ENCODE measurements around the gene CLMP.

Gene CLMP

DNA sequence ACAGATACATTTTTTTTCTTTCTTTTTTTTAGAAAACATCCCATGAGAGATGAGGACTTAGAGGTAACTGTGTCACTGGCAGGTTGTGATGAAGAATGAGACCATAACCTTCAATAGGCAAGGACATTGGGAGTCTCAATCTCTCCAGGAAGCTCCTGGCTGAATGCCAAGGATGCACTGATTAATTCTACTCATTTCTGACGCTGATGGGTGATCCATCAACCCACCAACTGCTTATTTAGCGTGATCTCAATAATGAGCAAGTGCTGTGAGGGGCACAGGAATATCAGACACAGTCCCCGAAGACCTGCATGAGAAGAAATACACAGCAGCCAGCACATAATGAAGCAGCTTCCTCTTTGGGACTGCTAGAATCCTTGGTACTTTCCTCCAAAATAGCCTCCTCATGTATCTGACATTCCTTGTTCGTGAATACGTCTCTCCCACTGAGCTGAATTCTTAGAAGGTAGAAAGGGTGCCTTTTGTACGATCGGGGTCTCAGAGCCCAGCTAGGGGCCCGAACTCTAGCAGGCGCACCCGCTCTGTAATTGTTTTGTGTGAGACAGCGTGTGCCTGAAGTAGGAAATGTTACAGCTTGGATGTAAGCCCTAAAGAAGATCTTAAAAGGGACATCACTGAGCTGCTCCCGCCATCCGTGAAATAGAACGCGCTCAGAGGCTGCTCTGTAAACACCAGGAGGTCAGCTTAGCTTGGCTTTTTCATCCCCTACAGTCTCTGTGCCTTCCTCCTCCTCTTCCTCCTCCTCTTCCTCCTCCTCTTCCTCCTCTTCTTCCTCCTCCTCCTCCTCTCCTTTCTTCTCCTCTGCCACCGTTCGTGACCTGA, 7.2 kb downstream of the CLMP start:
- no peak for DNase-seq

DNA sequence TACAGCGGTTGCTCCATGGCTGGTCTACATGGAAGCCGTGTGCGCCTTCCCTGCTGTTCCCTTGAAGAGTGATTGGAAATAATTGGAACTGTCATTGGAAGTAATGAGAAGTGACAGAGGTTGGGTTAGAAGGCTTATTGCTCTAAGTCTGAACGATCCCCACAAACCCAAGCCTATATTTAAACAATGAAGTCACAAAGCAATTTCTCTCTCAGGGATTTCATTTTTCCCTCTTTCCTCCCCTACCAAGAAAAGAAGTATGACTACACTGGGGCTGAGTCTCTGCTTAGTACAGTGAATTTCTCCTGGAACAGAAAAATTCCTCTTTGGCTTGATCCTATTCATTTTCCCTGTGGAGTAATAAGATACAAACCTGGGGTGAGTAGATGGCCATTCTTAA, 7.8 kb downstream of the CLMP start:
- no peak for DNase-seq

DNA sequence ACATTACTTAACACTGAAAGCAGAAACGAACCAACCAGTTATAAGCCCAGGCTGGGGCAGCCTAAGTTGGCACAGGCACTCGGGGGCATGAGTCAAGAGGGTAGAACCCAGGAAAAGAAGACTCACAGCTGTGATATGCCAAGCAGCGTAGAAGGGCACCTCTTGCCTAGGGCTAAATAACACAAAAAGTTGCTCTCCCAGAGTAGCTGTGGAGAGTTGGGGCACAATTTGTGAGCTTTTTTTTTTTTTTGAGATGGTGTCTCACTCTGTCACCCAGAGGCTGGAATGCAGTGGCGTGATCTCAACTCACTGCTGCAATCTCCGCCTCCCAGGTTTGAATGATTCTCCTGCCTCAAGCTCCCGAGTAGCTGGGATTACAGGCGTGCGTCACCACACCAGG, 8.8 kb downstream of the CLMP start:
- DNase-seq, result no peak

DNA sequence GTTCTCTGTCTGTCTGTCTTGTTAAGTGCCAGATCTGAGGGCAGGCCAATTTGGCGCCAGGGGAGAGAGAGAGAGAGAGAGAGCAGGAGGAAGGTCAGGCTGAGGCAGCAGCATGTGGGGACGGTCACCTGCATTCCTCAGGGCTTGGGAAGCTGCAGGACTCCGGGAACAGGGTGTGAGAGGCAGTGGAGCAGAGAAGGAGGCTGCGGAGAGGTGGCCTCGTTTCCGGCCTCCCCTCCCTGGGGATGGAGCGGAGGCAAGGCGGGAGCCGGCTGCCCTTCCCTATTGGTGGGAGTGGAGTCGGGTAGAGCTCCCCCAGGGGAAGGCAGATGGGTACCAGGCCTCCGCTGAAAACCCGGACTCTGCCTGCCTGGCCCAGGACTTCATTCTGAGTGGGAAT, 9.7 kb downstream of the CLMP start:
- no peak for DNase-seq

DNA sequence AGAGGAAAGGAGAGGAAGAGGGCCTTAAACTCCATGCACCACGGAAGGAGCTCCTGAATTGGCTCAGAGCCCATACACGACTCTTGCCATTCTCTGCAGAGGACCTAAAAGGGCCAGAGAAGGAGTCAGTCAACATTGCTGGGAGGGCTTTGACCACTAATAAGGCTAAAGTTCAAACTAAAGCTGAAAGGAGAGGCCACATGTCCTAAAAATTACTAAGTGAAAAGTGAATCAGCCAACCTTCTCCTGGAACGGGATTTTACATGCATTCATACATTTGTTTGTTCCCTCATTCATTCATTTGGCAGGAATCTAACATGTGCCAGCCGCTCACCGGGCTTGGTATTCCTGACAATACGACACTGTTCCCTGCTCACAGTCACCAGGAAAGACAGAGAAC, 10.5 kb downstream of the CLMP start:
- no peak for DNase-seq

DNA sequence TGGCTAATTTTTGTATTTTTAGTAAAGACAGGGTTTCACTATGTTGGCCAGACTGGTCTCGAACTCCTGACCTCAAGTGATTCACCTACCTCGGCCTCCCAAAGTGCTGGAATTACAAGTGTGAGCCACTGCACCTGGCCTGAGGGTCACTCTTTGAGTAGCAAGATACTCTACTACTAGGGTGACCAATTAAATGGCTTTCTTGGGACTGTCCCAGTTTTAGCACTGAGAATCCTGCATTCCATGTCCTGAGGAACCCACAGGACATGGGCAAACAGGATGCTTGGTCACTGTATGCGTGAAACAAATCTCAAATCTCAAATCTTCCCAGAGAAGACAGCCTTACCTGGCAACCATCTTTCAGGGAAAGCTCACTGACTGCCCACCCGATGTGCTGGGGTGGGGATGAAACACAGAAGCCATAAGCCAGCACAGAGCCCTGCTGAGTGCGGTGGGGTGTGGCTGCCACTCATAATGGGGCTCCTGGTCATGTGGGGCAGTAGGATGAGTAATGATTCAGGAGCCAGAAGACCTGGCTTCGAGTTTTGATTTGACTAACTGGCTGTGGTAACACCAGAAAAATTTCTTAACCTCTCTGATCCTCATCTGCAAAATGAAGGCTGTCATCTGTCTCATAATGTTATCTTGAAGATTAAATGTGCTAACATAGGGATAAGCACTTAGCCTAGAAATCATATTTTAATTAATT, 11.5 kb downstream of the CLMP start:
- no peak for DNase-seq

DNA sequence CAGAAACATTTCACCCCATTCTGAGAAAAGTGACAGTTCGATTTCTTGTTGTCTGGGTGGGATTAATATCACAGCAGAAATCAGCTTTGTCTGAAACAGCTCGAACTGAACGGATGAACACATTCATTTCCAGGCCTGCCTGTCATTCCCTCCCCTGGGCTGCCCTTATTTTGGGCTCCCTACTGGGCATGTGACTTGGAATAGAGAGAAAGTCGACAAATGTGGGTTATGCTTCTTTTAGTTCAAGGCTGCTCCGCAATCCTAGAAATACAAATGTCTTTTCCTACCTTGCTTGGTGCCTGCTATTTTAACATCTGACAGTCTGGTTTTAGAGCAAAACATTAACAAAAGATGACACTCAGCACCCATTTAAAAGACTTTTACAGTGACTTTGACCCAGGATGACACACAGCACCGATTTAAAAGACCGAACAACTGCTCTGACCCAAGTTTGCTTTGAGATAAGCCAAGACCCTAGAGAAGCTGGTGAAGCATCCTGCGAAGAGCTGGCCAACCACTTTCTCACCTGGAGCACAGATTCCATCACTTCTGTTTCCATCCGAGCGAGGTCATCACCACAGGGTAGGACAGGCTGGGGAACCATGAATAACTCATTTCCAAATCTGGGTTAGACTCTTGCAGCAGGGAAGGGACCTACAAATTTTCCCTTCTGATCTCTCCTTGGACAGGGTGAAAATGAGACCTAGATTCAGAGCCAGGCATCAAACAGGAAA, 13.1 kb downstream of the CLMP start:
- DNase-seq, result no peak

DNA sequence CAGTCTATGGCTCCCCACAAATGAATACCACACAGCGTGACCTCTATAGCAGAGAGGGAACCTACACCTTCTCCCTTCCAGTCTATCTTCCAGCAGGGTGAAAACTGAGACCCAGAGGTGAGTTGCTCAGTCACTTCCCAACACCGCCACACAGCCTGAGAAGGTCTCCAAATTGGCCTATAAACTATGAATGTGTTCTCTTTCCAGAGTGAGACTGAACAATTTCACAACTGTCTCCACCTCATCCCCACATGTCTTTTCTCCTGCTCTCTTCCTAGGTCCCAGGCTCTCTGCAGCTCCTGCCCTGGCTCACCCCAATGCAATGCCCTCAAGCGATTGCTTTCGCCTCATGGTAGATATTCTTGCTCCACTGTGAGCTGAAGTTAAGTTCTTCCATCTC, 14.0 kb downstream of the CLMP start:
- no peak for DNase-seq

DNA sequence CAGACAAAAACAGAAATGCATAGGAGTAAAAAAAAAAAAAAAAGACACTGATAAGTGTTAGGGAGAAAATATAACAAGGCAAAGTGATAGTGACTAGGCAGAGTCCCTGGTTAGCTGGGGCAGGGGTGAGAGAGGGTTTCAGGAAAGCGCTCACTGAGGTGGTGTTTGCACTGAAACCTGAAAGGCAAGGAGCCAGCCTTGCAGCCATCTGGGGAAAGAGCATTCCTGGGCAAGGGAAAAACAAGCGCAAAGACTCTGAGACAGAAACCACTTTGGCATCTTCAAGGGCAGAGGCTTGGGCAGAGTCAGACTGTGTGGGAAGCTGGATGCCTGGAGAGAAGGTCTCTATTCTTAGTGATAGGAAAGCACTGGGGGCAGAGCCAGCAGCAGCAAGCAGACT, 14.5 kb downstream of the CLMP start:
- DNase-seq, result no peak

DNA sequence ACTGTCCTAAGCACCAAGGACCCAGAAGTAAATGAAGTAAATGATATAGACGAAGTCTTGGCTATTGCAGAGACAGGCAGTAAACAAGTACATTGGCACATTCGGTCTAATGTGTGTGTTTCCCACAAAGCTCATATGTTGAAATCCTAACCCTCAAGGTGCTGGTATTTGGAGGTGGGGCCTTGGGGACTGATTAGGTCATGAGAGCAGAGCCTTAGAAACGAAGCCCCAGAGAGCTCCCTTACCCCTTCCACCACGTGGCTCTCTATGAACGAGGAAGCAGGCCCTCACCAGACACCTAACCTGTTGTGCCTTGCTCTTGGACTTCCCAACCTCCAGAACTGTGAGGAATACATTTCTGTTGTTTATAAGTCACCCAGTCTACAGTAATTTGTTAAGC, 14.9 kb downstream of the CLMP start:
- no peak for DNase-seq

DNA sequence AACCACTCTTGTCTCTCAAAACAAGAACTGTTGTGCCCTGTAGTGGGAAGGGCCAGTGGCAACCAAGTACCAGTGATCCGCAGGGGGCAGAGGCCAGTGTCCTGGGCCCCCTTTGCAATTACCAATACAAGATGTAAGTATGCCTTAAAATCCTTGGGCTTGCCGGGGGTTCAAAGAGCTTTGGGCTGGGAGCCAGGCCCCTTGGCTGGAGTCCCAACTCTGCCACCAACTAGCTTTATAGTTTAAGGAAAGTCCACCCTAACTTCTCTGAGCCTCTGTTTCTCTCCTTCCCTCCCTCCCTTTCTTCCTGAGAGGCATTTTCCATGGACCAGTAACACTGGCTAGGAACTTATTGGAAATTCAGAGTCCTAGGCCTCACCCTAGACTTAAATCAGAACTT, 15.5 kb downstream of the CLMP start:
- DNase-seq, result no peak

DNA sequence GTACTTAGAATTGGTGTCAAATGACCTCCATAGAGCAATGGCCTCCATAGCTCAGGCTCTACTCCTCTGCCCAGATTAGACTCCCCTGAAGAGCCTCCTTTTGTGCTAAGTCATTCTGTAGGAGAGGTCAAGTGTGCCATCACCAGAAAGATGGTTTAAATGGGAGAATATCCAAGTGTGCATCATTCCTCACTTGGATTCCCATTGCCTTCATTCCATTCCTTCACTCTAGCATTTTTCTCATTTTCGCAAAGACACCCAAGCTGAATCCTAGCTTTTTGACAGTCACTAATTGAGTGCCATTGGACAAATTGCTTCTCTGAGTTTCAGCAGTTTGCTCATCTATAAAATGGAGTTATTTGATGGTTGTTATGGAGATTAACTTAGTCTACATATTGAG, 16.9 kb downstream of the CLMP start:
- no peak for DNase-seq

DNA sequence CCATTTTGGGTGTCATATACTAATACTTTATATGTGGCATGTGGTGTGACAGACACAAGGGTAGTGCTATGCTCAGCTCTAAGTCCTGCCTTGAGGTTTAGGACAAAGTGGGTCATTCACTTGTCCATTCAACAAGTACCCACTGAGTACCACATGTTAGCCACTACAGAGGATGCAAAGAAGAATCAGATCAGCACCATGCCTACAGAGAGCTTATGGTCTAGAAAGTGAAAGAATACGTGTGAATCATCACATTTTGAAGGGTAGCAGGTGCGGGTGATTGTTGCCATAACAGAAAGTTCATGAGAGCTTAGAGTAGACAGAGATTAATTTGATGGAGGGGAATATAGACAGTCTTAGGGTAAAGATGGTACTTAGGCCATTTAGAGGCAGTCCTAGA, 18.3 kb downstream of the CLMP start:
- DNase-seq, result no peak

DNA sequence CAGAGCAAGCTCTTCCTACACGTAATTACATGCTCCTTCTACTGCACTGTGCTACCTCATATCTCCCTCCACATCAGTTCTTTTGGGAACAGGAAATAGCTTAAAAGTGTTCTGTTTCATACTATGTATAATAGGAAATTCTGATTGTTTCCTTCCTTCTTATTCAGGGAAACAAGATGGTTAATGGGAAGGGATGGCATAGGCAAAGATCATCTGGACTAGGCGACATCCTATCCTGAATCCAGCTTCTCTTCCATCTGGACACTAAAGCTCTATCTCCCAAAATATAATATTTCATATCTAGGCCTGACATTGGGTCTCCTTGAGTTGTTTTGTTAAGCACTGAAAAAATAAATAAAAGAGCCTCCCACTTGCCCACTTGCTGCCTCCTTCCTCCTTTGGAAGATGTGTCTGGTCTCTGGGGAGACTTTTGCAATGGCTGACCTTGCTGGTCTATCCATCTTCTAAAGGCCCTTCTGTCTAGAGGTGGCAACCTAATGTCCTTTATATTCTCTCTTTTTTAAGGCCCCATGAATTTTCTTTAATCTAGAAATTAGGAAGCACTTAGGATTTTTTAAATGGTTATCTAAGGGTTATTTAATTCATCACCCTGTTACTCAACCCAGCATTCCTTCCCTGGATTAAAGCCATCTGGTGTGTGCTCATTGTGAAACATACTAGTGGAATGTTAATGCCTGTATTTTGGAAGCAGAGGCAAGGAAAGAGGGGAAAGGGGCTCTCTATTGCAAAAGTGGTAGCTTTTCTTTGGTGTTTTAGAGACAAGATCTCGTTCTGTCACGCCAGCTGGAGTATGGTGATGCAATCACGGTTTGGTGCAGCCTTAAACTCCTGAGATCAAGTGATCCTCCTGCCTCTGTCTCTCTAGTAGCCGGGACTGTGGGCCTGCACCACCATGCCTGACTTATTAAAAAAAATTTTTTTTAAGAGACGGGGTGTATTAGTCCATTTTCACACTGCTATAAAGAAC, 20.6 kb downstream of the CLMP start:
- no peak for DNase-seq

DNA sequence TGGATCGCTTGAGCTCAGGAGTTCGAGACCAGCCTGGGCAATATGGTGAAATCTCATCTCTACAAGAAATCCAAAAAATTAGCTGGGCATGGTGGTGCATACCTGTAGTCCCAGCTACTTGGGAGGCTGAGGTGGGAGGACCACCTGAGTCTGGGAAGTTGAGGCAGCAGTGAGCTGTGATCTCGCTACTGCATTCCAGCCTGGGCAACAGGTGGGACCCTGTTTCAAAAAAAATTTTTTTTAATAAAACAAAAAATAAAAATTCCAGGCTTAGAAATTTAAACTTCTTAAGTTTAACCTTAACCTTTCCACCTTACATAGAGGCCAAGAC, 21.2 kb downstream of the CLMP start:
- DNase-seq, result no peak

DNA sequence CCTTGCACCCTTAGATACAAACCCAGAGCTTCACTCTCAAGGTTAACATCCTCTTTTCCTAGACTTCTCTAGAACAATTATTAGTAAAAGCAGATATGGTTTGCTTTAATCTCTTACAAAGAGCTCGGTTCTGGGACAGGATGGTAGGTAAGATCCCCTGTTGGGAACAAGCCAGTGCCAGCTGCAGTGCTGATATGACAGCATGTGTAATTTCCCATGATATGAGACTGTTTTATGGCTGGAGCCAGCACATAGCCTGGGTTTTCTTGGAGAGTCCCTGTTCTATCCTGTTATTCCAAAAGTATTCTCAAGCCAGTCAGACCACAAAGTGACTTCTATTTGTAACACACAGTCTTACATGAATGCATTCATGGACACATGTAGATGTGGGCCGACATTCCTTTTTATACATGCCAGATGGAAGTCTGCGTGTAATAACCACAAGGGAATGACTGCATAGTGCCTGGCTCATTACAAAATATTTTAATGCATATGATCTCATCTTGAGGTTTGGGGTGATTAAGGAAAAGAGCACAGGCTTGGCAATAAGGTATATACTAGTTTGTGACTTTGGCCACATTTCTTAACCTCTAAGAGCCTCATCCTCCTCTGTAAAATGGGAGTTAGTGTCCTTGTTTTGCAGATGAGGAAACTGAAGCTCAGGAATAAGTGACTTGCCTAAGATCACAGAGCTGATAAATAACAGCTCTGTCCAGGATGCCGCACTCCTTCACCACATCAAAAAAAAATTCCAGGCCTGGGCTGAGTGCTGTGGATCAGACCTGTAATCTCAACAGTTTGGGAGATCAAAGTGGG, 21.8 kb downstream of the CLMP start:
- no peak for DNase-seq

DNA sequence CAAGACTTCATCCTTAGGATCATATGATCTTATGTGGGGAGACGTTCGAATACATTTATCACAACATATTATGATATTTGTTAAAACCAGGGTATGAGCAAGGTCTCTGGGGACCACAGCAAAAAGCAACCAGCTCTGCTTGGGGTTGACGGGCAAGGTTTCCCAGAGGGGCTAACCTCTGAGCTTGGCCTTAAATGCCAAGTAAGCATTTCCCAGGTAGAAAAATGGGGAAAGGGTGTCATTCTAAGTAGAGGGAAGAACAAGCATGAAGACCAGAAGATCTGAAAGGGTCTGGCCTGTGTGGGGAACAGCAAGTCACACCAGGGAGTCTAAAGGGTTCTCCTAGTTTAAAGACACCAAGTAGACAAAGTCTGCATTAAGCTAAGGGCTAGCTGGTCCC, 24.1 kb downstream of the CLMP start:
- no peak for DNase-seq

DNA sequence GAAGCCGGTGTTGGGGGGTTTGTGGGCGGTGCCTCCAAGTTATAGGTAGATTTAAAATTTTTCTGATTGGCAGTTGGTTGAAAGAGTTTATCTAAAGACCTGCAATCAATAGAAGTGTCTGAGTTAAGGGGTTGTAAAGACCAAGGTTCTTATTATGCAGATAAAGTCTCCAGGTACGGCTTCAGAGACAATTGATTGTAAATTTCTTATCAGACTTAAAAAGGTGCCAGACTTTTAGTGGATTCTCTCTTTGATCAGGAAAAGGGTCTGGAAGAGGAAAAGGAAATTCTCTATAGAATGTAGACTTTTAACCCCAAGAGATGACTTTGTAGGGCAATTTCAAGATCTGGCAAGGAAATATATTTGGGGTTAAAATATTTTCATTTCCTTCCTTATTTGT, 25.2 kb downstream of the CLMP start:
- no peak for DNase-seq

DNA sequence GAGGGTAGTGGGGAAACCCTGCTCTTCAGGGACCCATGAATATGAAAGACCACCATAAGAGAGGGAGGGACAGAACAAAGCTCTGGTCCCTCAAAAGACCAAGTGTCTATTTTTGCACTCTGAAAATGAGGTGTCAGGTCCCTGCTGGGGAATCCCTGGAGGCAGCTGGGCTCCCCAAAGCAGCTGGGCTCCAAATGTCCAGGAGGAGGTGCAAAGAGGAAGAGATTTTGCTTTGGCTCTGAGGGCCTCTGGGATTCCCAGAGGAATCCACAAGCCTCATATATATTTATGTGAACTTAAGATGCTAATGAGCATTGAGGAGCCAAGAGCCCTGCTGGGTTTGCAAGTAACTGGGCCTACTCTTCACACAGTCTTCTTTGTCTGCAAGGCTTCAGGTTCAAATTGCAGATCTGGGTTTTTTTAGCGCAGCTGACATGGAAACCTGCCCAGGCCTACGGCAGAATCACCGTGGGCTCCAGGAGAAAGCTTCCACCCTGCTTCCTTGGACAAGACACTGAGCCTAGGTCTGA, 26.0 kb downstream of the CLMP start:
- no peak for DNase-seq

DNA sequence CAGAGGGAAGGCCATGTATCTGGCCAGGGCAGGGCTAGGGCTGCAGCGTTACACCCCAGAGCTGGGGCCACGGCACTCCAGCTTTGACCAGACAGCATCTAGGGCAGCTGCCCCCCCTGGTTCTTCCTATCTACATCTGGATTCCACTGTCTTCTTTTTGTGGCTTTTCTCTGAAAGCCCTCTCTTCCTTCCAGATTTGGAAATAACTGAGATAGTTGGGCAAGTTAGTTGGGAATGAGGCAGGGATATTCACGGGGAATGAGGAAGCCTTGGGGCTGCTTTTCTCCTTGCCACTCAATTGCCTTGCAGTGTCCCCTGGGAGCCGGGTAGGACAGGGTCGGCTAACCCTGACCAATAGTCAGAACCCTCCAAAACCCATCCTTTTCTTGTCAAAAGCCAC, 26.8 kb downstream of the CLMP start:
- no peak for DNase-seq

DNA sequence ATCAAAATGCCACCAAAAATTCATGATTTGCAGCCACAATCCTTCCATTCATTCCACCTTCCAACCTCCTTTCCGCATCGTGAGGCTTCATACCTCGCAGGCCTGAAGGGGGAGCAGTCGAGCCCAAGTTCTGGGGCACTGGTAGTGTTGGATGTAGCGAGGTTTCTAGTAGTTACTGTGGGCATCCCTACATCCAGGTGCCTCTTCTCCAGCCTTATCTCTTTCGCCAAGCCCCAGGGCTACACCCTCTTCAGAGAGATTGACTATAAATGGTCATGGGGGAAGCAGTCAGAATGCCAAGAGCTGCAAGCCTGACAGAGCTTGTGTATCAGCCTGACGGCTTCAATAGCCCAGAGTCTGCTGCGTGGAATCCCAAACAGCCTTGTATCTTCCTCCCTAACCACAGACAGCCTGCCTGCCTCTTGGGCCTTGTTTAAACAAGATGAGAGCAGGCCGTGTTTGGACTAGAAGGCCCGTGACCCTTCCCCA, 28.9 kb downstream of the CLMP start:
- DNase-seq, result no peak

Data from NCI-H510A (cell line).